SK-N-MC (cell line): Measurements from ENCODE around the gene P4HB.
"Not testable (repeated sequence)": the region's sequence is repeated elsewhere in the genome, so short reads cannot be mapped to it uniquely, and the experiment has no call there.

ENCODE experiments used
- DNase-seq: peaks from one replicate; pipeline ENCODE4 v3.0.0-alpha.2; 2011; ENCODE audit warnings: low read depth, low spot score
- H3K27ac ChIP-seq: fragments of 200-600 bp; sonication (generic); 2 replicates; pipeline ENCODE4 v1.5.1; 2016; ENCODE audit warnings: mixed run types
- H3K36me3 ChIP-seq: fragments of 200-600 bp; sonication (generic); 2 replicates; pipeline ENCODE4 v1.6.1; 2017; ENCODE audit warnings: antibody characterized with exemption, low read length, mixed read lengths; ENCODE audit not compliant: insufficient read depth
- H3K4me3 ChIP-seq: fragments of 200-600 bp; sonication (generic); 2 replicates; pipeline ENCODE4 v1.5.1; 2016
- H3K9ac ChIP-seq: fragments of 200-600 bp; sonication (generic); 2 replicates; pipeline ENCODE4 v1.8.0; 2017; ENCODE audit warnings: mixed run types, mixed read lengths; ENCODE audit not compliant: insufficient read length
- H3K9me3 ChIP-seq: fragments of 200-600 bp; sonication (generic); 2 replicates; pipeline ENCODE4 v1.6.1; 2017; ENCODE audit warnings: low read depth, mild to moderate bottlenecking, antibody characterized with exemption, low read length, moderate library complexity, mixed read lengths
- EZH2 ChIP-seq: fragments of 200-600 bp; sonication (generic); IDR thresholded peaks from one replicate; pipeline ENCODE4 v1.6.1; 2017; ENCODE audit warnings: antibody characterized with exemption
- FOXP2 ChIP-seq: optimal IDR thresholded peaks from 2 replicates; pipeline ENCODE3; 2011; ENCODE audit warnings: mild to moderate bottlenecking, moderate library complexity; ENCODE audit not compliant: insufficient read depth; ENCODE audit errors: extremely low read length, control extremely low read depth
- POLR2AphosphoS5 ChIP-seq: IDR thresholded peaks from 2 replicates; pipeline ENCODE4 v1.6.1; 2012; ENCODE audit warnings: mild to moderate bottlenecking, low read depth, low read length, borderline replicate concordance

Gene P4HB

DNA sequence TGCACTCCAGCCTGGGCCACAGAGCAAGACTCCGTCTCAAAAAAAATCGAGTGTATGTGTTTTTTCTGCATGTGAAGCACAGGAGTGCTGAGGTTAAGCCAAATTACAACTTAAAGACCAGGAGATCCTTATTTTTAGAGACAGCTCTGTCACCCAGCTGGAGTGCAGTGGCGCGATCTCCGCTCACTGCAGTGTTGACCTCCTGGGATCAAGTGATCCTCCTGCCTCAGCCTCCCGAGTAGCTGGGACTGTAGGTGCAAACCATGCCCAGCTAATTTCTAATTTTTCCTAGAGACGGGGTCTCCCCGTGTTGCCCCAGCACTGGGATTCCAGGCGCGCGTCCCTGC, 18.0 kb downstream of the P4HB start:
- H3K9ac ChIP-seq: no peak overlapping the region
- DNase-seq: no peak
- TF ChIP-seq FOXP2: no peak
- TF ChIP-seq EZH2: no peak
- TF ChIP-seq POLR2AphosphoS5: no peak
- H3K36me3 ChIP-seq: peaks cover 39% of the 10 kb centered on the region
- H3K4me3 ChIP-seq: no peak overlapping the region
- no peaks in the 10 kb centered on the region for H3K9me3 ChIP-seq
- no peak overlapping the region for H3K27ac ChIP-seq

DNA sequence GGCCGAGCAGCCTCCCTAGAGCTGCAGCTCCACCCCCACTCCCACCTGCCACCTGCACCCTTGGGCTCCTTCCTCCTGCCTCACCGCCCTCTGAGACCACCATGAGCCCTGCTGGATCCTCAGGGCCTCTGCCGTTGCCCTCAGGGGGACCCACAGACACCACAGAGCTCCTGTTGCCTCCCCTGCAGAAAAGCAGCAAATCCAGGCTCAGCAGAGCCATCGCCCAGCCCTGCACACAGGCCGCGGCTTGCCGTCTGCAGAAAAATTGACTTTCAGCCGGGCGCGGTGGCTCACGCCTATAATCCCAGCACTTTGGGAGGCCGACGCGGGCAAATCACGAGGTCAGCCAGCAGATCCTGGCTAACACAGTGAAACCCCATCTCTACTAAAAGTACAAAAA, 18.5 kb downstream of the P4HB start:
- TF ChIP-seq FOXP2: no peak
- TF ChIP-seq EZH2: no peak
- TF ChIP-seq POLR2AphosphoS5: no peak
- Histone ChIP-seq H3K9me3 (no peaks in the 10 kb centered on the region), H3K9ac (no peak overlapping the region), H3K27ac (no peak overlapping the region), H3K4me3 (no peak overlapping the region), H3K36me3 (peaks cover 34% of the 10 kb centered on the region)
- no peak for DNase-seq

DNA sequence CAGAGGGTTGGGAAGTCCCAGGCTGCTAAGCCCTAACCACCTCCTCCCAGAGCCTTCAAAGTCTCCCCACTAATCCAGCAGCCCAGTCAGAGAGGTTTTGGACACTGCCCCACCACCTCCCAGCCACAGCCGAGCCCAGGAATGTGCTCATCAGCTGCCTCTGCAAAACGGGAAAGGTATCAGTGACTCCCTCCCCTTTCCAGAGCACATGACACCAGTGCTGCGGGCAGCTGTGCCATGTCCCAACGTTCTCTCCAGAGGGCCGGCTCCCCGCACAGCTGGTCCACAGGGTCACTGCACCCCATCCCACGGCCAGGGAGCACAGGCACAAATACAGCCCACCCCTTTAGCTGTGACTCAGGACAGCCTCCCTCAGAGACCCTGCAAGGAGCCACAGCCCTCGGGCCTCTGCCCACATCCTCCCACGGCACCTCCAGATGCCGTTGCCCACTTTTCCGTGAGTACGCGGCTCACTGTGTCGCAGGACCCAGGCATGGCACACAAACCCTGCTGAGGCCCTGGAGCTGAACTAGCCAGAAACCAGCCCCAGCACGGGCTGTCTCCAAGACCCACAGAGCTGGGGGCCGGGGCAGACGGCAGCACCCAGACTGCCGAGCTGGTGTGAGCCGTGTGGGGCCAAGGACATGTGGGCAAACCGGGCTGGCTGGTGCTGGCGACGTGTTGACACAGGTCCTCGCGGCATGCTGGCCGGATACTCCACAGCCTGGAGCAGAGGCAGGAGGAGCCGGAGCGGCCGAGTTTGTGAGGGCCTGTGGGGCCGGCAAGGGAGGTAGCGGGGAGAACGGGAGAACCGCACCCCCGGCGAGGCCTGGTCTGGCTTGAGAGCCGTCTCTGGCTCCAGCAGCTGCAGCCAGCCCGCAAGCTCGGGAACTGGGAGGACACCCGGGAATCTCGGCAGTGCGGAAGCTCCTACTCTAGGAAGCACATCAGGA, 19.2 kb downstream of the P4HB start:
- TF ChIP-seq EZH2 (no peak), FOXP2 (no peak), POLR2AphosphoS5 (no peak)
- Histone ChIP-seq H3K27ac (no peak overlapping the region), H3K36me3 (peaks cover 27% of the 10 kb centered on the region; the same call in 1 of the 2 replicates), H3K4me3 (no peak overlapping the region), H3K9me3 (no peaks in the 10 kb centered on the region), H3K9ac (no peak overlapping the region)
- DNase-seq: no peak

DNA sequence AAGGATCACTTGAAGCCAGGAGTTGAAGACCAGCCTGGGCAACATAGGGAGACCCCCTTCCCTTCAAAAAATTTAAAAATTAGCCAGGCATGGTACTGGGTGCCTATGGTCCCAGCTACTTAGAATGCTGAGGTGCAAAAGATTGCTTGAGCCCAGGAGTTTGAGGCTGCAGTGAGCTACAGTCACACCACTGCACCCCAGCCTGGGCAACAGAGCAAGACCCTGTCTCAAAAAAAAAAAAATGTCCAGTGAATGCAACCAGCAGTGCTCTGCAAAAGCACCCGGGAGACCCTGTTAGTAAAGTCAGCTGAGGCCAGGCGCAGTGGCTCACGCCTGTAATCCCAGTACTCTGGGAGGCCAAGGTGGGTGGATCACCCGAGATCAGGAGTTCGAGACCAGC, 20.3 kb downstream of the P4HB start:
- not testable (repeated sequence) for H3K27ac ChIP-seq, H3K4me3 ChIP-seq, DNase-seq, H3K9me3 ChIP-seq, H3K9ac ChIP-seq
- peaks cover 17% of the 10 kb centered on the region; the same call in 1 of the 2 replicates for H3K36me3 ChIP-seq

DNA sequence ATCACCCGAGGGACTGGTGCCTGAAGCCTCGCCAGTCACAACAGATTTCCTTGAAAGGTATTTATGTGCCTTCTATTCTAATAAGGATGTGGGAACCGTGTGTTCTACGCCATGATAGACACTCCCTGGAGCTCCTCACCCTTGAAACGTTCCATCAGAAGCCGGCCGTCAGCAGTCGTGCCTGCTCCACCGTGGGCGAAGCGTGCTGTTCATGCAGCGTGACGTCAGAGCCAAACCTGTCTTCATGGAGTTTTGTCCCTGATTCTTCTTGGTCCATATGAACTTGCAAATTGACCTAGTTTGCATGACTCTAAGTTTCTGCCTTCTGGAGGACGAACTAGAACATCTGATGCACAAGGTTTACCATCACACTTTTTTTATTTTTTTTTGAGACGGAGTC, 21.0 kb downstream of the P4HB start:
- Histone ChIP-seq H3K9me3 (no peaks in the 10 kb centered on the region), H3K4me3 (no peak overlapping the region), H3K36me3 (peaks cover 9% of the 10 kb centered on the region; the same call in 1 of the 2 replicates), H3K27ac (no peak overlapping the region), H3K9ac (no peak overlapping the region)
- DNase-seq: no peak
- TF ChIP-seq EZH2 (no peak), FOXP2 (no peak), POLR2AphosphoS5 (no peak)

DNA sequence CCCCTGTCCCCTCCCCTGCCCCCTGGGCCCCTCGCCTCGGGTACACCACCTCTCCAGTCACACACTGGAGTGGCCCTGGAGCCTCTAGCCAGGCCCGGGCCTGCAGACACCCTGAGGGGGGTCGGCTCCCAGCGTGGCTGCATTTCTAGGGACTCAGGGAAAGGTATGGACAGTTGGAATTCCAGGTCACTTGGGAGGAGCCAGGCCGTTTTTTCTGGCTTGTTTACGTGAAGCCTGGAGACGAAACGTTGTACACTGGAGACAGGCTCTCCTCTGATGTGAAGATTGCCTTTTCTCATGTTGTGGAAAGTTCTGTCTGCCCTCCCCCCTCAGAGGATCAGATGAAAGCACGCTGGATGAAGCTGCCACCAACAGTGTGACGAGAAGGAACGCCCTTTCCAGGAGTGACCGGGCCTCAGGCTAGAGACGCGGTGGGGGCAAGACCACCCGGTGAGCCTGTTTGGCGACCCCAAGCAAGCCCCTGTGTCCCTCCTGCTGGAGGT, 21.5 kb downstream of the P4HB start:
- DNase-seq: no peak
- no peaks in the 10 kb centered on the region for H3K9me3 ChIP-seq
- no peak for TF ChIP-seq POLR2AphosphoS5
- H3K9ac ChIP-seq: no peak overlapping the region
- H3K36me3 ChIP-seq: peaks cover 5% of the 10 kb centered on the region; the same call in 1 of the 2 replicates
- no peak overlapping the region for H3K4me3 ChIP-seq
- no peak overlapping the region for H3K27ac ChIP-seq

DNA sequence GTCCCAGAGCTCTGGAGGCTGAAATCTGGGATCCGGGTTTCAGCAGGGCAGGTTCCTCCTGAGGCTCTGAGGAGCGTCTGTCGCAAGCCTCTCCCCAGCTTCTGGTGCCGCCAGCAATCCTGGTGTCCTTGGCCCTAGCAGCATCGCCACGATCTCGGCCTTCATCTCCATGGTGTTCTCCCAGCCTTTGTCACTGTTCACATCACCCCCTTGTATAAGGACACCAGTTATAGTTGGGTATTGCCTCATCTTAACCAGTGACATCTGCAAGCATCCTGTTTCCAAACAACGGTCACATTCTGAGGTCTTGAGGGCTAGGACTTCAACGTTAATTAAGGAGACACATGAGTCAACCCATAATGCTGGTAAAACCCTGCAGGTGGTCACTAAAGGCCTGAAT, 22.7 kb downstream of the P4HB start:
- TF ChIP-seq FOXP2: no peak
- no peak for TF ChIP-seq EZH2
- no peak for TF ChIP-seq POLR2AphosphoS5
- H3K9me3 ChIP-seq: no peaks in the 10 kb centered on the region
- H3K36me3 ChIP-seq: no peaks in the 10 kb centered on the region; the same call in 1 of the 2 replicates
- no peak overlapping the region for H3K4me3 ChIP-seq
- no peak overlapping the region for H3K27ac ChIP-seq
- H3K9ac ChIP-seq: no peak overlapping the region
- DNase-seq: no peak

DNA sequence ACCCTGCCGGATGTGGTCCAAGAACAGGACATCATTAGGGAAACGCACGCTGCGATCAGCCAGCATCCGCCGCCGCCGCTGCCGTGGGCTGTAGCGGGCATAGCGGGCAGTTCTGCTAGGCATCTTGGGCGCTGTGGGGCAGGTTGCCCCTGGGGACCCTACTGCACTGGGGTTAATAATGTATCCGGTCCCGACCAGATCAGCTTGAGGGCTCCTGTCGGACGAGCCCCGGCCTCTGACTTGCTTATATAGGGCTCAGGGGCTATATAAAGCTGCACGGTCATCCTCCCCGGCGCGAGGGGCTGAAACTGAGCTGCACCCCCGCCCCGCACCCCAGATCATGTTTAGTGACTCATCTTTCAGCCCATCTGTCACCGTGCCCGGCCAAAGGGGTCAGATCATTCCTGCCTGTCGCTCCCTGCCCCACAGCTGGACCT, 25.5 kb downstream of the P4HB start, which contains the start of gene PPP1R27:
Gene PPP1R27 (minus strand): TSS at position 220 of the 437 bp plus-strand sequence. CDS start 97 bp downstream, at position 123.
- no peak for TF ChIP-seq EZH2
- TF ChIP-seq POLR2AphosphoS5: no peak
- no peak for TF ChIP-seq FOXP2
- Histone ChIP-seq H3K27ac (peak within 1 kb of the TSS; percentile 96; the same call in 1 of the 2 replicates), H3K4me3 (peak within 1 kb of the TSS; percentile 100), H3K9ac (peak within 1 kb of the TSS; percentile 100), H3K9me3 (no peaks in the 10 kb centered on the region), H3K36me3 (no peaks in the 10 kb centered on the region)
- DNase-seq: no peak
